Measurements from ENCODE around the gene SYNE2. TPM values are rescaled to one million over a fixed set of nuclear protein-coding genes. Genes with fewer than 3 reads are reported as not detected.

Gene SYNE2
- total RNA-seq, 1 donor from 2014 or later: 518 TPM

- intact Hi-C loops (cut with DNase I): no loop called here
- H3K4me1 ChIP-seq: no peaks in the 10 kb centered on the region
Measured at GRCh38 chr14:64197996-64198395, 345.2 kb downstream of the SYNE2 start.

GRCh38 chr14:64198486-64198885 is 345.7 kb downstream of the SYNE2 start:
- Histone ChIP-seq H3K4me3 (no peak overlapping the region), H3K9me3 (no peaks in the 10 kb centered on the region), H3K36me3 (peaks cover 0 to 3% of the 10 kb centered on the region in 2 donors), H3K27me3 (no peaks in the 10 kb centered on the region), H3K4me1 (no peaks in the 10 kb centered on the region), H3K27ac (no peak overlapping the region)
- no peak for DNase-seq (ENCODE audit: low spot score in 2 of 2)
- no peak for TF ChIP-seq CTCF (IDR thresholded peaks at IDR 0.05)
- intact Hi-C loops (cut with DNase I): no loop called here

More at GRCh38 chr14:64197996-64198395, 345.2 kb downstream of the SYNE2 start:
- Histone ChIP-seq H3K27me3 (no peaks in the 10 kb centered on the region), H3K4me3 (no peak overlapping the region), H3K36me3 (peaks cover 0 to 3% of the 10 kb centered on the region in 2 donors), H3K27ac (no peak overlapping the region), H3K9me3 (no peaks in the 10 kb centered on the region)
- peak in 1 of 2 donors; percentile 44 for DNase-seq (ENCODE audit: low spot score in 2 of 2)
- no peak for TF ChIP-seq CTCF (IDR thresholded peaks at IDR 0.05)

GRCh38 chr14:64200170-64200569 is 347.4 kb downstream of the SYNE2 start:
- Histone ChIP-seq H3K27ac (no peak overlapping the region), H3K4me1 (no peaks in the 10 kb centered on the region), H3K27me3 (no peaks in the 10 kb centered on the region), H3K9me3 (no peaks in the 10 kb centered on the region), H3K36me3 (peaks cover 0 to 8% of the 10 kb centered on the region in 2 donors), H3K4me3 (no peak overlapping the region)
- no peak for DNase-seq (ENCODE audit: low spot score in 2 of 2)
- intact Hi-C loops (cut with DNase I): no loop called here
- no peak for TF ChIP-seq CTCF (IDR thresholded peaks at IDR 0.05)

GRCh38 chr14:64201296-64201695 is 348.5 kb downstream of the SYNE2 start:
- no peak overlapping the region for H3K4me3 ChIP-seq
- peaks cover 0 to 8% of the 10 kb centered on the region in 2 donors for H3K36me3 ChIP-seq
- DNase-seq (ENCODE audit: low spot score in 2 of 2): no peak
- intact Hi-C loops (cut with DNase I): no loop called here
- H3K9me3 ChIP-seq: no peaks in the 10 kb centered on the region
- H3K4me1 ChIP-seq: no peaks in the 10 kb centered on the region
- TF ChIP-seq CTCF (IDR thresholded peaks at IDR 0.05): no peak
- no peaks in the 10 kb centered on the region for H3K27me3 ChIP-seq
- no peak overlapping the region for H3K27ac ChIP-seq

- Histone ChIP-seq H3K27ac (no peak overlapping the region), H3K4me3 (no peak overlapping the region), H3K9me3 (no peaks in the 10 kb centered on the region), H3K27me3 (no peaks in the 10 kb centered on the region), H3K4me1 (no peaks in the 10 kb centered on the region), H3K36me3 (peaks cover 0 to 8% of the 10 kb centered on the region in 2 donors)
- TF ChIP-seq CTCF (IDR thresholded peaks at IDR 0.05): no peak
- no peak for DNase-seq (ENCODE audit: low spot score in 2 of 2)
- intact Hi-C loops (cut with DNase I): no loop called here
Measured at GRCh38 chr14:64201921-64202545, 349.2 kb downstream of the SYNE2 start.

- no peak for TF ChIP-seq CTCF (IDR thresholded peaks at IDR 0.05)
- no peak for DNase-seq (ENCODE audit: low spot score in 2 of 2)
- H3K27me3 ChIP-seq: no peaks in the 10 kb centered on the region
- peaks cover 0 to 8% of the 10 kb centered on the region in 2 donors for H3K36me3 ChIP-seq
- no peak overlapping the region for H3K4me3 ChIP-seq
- H3K27ac ChIP-seq: no peak overlapping the region
- no peaks in the 10 kb centered on the region for H3K9me3 ChIP-seq
- intact Hi-C loops (cut with DNase I): no loop called here
- H3K4me1 ChIP-seq: no peaks in the 10 kb centered on the region
Measured at GRCh38 chr14:64202716-64203115, 349.9 kb downstream of the SYNE2 start.

Measured in ascending aorta (tissue), 2 donors.